Fibroblast of skin of left biceps (primary cell): ENCODE data around the gene GMDS.

Source experiments
- DNase-seq, 2 experiments: peaks; one replicate each; pipeline ENCODE4 v3.0.0-alpha.2; 2013; ENCODE audit warnings: low read depth in 2 of 2

The GMDS gene

DNA sequence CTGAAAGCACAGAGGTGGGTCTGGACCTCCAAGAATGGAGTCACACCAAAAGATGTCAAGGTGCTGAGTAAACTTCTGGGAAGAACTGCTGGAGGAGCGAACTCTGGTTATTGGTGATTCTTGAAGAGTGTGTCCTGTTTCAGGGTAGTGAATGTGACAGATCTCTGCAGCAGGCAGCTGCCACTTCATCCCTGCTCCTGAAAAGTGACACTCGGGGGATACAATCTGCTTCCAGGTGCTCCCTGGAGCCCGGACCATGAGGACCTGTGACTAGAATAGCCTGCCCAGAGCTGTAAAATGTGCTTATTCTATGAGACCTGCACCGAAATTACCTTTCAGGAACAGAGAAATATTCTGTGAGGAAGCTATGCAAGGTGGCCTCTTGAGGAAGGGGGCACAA is 444.6 kb downstream of the GMDS start:
- DNase-seq, result no peak

DNA sequence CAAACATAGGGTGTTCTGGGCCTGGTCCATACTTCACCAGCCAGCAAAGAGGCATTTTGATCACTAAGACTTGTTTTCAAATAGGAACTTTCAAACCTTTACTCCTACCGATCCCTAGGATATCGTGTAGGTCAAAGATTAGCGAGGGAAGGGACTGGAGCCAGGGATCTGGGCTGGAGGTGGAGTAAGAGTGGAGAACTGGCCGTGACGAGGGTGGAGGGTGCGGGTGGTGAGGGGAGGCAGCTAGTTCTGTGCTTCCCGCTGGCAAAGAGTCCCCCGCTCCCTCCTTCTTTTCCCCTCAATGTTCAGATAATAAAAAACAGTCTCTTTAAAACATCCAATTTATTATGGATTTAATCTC is 446.5 kb downstream of the GMDS start:
- DNase-seq, result no peak

DNA sequence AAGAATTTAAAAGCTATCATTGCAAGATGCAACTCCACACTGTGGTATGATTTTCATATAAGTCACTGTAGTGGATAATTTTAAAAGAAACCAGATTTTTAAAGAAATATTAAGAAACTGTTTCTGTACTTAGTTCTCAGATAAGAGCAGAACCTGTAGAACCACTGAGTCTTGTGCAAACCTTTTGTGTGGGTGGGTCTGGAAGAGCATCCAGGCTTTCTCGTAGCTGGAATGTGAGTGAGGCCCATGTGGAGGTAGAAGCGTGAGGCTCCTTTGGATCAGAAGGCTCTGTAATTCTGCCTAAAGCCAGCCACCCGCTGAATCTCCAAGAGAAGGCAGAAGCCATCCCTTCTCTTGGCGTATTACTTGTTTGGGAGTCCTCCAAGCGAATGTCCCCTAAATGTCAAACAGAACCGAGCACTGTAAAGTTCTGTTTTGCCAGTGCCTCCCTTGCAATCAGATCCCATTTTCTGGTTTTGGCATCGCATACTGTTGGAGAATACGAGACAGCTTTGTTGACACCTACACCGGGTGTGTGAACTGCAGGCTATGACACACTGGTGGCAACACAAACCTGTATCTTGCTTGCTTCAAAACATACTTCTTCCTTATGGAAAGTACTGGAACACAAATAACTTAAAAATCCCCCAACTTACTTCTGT is 447.0 kb downstream of the GMDS start:
- no peak for DNase-seq

DNA sequence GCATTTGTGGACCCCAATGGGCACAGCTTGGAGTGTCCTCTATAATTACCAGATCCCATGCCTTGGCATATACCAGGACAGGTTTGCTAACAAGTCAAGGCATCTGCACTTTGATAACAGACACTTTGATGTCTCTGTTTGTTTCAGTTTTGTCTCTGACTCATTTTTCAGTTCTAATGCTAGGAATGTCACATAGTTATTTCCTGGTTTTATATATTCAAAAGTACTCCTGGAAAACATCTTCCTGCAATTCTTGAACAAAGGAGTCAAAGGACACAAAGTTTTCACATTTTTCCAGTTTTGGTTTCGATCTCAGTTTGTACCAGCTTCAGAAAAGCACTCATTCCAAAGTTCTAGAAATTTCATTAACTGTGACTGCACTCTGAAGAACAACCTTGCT is 447.6 kb downstream of the GMDS start:
- DNase-seq, result no peak

DNA sequence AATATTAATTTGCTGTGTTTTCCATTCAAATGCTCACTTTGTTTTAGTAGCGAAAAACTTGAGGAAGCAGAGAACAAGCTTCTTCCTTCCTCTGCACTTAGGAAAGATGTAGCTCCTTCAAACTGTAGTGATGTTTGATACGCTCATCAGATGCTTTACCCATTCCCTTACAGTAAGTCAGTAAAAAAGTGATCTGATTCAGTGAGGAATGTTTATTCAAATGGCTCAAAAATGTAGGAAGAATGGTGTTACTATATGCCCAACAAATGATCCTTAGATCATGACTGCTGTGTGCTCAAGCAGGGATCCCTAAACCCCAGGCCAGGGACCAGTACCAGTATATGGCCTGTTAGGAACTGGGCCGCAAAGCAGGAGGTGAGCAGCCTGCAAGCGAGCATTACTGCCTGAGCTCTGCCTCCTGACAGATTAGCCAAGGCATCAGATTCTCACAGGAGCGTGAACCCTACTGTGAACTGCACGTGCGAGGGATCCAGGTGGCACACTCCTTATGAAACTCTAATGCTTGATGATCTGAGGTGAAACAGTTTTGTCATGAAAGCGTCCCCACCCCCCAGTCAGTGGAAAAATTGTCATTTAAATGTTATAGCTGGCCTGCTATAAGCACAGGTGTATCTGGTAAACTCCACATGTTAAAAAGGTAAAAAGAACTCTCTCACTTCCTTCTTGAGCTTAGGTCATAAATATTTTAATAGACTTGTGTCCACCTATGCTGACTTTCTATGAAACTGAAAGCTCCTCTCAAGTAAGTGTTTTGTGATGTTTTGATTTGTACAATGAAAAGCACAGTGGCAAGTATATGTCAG is 448.5 kb downstream of the GMDS start:
- no peak for DNase-seq

DNA sequence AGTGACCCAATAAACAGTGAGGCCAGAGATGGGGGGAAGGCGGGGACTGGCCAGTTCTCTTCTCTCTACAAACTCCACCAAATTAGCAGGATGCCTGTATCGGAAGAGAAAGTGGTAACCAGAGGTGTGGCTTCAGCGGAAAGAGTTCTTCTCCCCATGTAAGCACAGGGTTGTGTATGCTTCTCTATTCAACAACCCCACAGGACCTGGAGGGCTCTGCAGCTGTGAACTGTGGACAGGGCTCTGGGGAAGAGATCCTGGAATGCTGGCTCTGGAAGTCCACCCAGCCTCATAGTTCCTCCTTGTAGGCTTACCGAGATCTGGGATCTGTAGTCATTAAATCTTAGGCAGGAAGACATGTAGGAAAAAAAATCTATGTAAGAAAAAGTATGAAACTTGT is 449.5 kb downstream of the GMDS start:
- DNase-seq, result no peak

DNA sequence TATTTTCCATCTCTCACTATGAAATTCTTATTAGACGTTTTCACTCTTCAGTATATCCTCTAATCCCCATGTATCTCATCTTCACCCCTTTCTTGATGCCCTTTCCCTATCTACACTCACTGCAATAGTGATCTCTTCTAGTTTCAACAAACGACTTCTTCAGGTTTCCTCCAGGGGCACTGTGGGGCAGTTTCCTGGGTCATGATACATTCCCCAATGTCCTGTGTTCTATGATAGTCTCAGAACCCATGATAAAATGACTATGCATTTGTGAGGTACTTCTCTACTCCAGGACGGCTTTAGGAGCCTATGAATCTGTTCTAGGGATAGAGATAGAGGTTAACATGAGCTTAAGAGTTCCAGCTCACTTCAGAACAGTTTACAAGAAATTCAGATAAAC is 452.4 kb downstream of the GMDS start:
- DNase-seq, result no peak

DNA sequence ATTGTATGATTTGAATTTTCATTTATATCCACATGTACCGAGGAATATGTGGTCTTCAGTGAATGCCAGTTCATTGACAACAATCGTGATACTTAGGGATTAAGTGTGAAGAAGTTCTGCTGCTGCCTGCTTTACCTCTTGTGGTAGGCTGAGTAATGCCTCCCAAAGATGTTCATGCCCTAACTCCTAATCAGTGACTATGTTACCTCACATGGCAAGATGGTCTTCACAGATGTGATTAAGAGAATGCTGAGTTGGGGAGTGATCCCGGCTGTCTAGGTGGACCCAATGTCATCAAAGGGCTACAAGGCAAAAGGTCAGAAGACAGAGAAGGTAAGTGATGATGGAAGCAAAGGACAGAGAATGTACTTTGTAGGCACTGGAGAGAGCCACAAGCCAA is 454.7 kb downstream of the GMDS start:
- DNase-seq, result no peak

DNA sequence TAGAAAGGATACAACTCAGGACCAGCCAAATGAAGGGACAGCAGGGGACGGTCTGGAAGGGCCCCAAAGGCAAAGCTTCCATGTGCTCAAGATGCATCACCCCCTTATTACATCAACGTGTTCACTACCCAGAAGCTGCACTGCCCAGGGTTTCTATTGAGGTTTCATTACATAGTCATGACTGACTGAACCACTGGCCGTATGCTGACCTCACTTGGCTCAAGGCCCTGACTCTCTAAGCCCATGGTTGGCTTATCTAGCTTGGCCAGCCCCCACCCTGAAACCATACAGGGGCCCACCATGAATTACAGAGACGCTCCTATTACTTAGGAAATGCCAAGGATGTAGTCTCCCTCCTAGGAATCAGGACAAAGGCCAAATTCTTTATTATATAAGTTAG is 456.3 kb downstream of the GMDS start:
- no peak for DNase-seq

DNA sequence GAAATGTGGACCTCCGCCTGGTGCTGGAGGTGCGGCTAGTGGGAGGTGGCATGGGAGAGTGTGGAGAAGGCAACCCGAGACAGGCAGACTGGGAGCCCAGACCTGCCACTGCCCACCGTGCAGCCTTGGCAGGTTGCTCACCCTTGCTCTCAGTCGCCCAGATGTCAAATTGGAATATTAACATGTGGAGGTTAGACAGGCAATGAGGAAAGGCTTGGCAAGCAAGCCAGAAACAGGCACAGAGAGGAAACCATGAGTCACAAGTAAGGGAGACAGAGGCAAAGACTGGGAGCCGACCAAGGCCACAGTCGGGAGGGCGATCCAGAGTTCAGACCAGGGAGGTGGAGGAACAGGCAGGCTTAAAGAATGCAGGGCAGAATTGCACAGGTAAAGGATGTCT is 457.5 kb downstream of the GMDS start:
- no peak for DNase-seq

DNA sequence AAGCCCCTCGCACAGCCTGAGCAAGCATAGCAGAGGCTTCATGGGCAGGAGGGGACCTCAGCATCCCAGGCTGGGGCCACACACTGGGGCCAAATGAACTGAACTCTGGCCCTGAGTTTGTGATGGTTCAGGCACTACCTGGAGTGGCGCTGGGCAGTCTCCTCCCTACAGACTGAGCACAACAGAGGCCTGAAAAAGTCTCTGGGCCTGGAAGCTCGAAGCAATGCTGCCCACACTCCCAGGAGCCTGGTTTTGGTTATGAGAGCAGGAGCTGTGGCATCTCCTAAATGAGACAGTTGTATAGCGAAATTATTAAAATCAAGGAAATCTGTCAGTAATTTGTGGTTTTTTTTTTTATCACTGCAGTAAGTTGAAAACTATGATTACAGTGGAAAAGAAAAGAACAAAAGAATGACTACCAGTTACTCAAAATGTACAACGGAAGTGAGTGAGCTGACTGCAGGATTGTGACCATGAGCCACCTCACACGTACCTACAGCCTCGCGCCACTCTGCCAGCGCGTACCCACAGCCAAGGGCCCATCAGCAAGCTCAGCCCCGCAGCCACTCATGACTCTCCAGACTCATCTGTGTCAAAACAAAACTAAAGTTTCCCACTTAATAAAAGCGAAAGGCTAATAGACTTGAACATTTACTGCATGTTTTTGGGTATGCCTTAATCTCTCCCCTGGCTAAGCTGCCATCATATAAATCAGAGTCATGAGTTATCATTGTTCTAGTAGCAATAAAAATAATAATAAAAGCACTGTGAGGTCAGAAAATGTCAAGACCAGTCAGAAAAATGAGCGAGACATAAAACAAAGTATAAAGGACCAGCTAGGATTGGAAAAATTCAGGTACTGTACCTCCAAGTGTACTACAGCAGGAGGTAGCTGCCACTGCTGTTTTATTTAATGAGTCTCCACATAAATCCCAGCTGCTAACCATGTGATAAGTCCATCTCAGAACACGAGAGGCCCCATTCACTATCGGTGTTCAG is 458.7 kb downstream of the GMDS start:
- DNase-seq, result no peak

DNA sequence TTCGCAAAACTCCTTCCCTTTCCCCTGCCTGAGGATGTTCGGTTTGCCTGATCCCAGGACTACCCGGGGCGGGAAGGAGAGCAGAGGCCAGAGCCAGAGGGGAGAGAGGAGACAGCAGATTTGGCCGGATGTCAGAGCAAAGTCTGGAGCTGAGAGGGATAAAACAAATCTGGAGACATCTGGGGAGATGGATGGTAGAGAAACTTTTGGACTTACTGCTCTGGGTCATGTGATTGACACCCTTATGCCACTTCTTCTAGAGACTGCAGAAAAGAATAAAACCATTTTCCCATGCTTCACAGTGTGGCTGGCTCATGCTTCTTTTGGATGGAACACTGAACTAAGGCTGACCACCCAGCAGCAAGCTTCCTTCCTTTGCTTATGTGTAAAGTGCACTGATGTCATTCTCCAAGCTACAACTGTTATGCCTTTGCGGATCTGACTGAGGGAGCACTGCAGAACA is 461.0 kb downstream of the GMDS start:
- DNase-seq, result no peak

DNA sequence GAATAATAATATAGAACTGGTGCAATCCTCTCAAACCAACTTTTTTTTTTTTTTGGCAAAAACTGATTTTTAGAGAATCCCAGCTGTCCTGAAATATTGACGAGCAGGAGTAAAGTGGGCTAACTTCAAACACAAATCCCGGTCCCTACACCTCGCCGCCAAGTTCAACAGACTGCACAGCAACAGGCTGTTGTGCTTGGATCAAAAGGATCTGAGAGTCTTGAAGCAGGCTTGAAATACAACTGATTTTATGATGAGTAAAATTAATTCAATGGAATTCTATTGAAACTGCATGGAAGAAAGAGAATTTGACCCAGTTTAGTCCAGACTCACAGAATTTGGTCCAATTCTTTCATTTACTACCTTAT is 463.6 kb downstream of the GMDS start:
- no peak for DNase-seq

DNA sequence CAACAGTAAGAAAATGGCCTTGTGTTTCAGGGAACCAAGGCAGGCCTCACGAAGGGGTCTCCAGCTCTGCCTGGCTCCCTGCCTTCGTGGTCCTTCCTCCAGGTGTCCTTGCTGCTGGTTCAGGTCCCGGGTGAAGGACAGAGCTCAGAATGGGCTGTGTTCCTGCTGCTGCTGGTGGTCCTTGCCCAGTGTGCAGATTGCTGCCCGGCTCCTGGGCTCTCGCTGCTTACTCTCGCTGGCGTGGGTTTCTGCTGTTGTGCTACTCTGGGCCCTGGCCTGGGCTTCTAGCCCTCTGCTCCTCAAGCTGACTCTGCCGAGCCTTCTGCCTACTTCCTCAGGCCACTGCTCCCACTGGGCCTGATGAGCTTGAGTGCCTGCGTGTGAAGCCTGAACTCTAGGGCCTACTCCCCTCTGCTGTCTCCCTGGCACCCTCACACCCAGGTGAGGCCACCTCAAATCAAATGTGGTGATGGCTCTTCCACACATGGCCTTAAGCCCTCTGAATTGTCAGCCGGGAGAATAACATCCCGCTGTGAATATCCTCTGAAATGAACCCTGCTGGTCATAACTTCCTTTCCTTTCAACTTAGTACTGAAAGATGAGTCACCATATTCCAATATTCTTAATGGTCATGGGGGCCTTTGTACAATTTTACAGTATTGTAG is 464.1 kb downstream of the GMDS start:
- DNase-seq, result no peak

DNA sequence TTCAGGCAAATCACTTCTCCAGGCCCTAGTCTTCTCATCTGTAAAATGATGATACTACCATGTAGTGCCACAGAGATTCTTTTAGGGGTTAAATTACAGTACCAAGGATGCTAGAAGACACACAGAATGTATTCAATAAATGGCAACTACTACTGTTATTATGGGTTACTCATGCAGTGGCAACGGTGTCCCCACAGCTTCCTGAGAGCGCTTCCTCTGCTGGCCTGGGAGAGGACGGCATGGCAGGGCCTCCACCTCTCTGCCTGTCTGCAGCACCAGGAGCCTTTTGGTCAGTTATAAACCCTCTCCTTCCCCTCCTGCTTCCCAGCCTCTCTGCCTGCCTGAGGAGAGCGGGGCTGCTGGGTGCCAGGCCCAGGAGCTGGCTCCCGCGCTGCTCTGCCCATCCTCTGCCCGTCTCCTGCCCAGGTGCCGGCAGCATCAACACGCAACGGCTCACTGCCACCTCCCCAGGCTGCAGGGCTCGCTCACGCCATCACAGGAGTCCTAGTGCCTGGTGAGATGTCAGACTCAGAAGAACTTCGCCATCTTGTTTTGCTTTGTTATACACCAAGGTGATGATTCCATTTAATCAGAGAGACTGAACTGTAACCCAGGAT is 465.0 kb downstream of the GMDS start:
- no peak for DNase-seq

DNA sequence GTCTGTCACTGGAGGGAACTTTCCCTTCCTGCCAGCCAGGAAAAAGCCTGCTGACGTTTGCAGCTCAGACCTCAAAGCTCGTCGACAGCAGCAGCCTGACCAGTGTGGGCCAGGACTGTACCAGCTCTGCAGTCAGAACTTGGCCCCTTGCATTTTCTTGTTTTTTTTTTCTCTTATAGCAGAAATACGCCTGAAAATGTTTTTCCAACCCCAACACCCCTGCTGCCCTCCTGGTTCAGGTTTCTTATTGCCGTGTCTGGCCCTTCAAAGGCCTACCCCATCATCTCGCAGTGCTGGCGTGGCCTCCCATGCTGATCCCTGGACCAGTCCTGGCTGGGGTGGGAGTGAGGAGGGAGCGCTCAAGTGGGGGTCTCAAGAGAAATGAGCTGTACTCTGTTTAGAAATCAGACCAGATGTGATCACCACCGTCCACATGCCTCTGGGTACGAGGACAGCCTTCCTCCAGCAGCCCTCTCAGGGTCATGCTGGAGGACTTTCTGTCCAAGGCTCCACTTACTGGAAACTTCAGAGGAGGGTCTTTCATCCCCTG is 466.6 kb downstream of the GMDS start:
- DNase-seq, result no peak

DNA sequence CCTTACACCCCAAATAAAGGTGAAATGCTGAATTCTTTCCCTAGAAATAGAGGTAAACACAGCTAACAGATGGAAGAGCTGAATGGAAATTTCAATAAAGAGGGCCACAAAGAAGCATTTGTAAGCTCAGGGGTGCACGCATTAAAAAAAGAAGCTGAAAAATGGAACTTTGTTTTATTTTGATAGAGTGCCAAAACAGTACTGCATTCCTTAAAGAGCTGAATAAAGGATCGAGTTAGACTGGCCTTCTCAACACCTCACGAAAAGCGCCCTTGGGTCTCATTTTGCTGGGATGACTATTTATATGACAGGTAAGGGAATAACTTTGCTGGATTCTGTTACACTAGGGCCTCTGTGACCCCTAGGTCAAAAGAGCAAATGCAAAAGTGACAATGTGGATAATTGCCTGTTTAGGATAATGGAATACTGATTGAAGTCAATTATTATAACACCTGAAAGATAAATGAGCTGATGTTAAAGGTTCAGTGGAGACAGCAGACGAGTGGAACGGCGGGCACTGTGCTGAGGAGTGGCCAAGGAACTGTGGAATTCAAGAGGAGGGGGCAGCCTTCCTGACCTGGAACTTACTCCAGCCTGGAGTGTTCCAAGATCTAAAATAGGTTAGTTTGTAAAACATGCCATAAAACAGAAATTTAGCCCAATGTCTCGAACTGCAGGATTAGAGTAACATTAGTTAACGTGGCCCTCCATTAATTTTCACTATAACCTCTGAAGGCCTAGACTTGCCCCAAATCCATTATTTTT is 467.3 kb downstream of the GMDS start:
- no peak for DNase-seq

DNA sequence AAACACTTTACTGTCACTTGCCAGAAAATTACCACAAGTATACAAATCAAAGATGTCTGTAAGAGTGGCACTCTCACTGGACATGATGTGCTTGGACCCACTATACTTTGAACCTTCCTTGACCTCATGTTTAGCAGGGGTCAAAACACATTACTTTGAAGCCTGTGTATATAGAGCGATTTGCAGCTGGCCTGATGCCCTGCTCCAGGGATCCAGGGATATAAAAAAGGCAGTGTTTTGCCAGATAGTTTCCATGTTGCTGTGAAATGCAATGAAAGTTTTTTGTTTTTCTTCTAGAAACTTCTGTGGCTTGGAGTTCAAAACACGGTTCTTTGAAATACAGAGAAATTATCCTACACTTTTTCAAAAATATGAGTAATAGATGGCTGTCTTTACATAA is 470.0 kb downstream of the GMDS start:
- DNase-seq, result no peak

DNA sequence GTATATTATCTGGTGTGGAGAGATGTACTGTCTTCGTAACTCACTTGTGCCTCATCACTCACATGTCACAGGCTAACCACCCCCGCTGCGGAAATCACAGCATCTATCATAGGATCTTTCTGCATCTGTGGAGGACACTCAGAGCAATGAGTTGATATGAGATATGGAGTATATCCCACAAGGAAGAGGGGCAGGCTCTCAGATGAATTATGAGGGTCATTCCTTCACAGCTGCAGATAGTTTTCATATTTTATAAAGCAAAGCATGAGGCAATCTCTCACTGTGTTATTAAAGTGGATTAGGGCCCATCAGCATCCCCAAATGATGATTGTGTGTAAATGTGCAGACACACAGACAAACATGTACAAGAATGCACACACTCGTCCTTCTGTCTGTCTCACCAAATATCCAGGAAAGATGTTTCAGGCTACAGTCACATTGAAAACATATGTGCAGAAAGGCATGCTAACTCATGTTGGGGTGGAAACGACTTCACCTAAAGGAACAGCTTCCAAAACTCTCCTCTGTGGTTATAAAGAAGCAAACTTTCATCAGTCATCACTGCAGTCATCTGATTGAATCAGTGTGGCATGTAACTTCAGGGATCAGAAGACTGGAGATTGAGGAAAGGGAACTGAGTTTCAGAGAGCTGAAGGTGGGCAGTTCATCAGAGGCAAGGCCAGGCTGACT is 471.0 kb downstream of the GMDS start:
- DNase-seq, result peak; percentile 92 to 94

DNA sequence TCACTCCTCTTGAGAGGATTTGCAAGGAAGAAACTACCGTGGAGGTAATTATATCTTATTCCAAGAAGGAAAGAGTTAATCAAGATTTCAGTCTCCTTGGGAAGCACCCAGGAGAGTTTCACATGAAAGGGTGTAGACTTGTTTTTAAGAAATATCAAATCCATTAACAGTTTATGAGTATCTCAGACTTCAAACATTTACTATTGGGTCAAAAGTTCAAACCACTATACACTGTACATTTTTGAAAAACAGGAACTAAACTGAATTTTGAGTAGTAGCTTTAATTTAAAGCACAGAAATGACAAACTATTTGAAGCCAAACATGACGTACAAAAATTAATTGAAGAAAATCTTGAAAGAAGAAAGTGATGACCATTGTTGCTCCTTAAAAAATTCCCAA is 471.7 kb downstream of the GMDS start:
- no peak for DNase-seq
